ENCODE measurements around the gene TMBIM6.

DNA sequence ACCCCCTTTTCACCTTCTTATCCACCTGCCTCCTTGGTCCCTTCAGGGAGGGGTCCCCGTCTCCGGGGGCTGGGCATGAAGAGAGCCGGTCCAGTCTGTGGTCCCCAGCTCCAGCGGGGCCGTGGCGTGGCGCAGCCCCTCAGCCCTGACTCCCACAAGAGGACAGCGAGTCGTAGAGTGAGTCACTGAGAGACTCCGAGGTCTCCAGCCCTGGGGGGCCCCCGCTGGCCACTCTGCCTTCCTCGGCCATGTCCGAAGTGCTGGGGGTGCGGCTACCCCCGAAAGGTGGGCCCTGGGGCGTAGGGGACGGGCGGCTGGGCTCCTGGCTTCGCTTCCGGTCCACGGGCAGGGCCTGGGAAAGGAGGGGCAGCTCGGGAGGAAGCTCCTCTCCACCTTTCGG is 50.3 kb downstream of the TMBIM6 start:
- TF ChIP-seq POLR2AphosphoS5 (IDR thresholded peaks at IDR 0.05; ENCODE audit: low read depth, low read length) (no peak), SIN3A (IDR thresholded peaks at IDR 0.05; ENCODE audit: borderline replicate concordance, insufficient read depth, low read length) (no peak)

Measured in PFSK-1 (cell line).